ENCODE data around the gene HOXA9. TPM values are rescaled to one million over a fixed set of nuclear protein-coding genes. Genes with fewer than 3 reads are reported as not detected.

Gene HOXA9
- polyA plus RNA-seq, 2 of the 4 experiments (the other 2 are of a cell fraction) = 1.4 TPM

DNA sequence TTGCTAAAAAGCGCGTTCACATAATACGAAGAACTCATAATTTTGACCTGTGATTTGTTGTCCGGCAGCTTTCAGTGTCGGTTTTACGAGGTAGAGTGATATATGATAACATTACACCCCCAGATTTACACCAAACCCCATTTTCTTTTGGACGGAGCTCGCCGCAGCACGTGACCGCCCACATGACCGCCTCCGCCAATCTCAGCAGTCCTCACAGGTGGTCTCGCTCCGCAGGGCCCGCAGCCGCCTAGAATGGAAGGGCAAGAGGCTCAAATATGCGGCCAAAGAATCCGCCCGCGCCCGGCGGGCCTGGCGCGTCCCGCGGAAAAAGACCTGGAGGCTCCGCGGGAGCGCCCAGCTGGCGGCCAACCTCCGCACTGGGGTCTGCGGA lies 8.8 kb downstream of the HOXA9 start, which contains the start of gene HOXA7:
HOXA7 (minus strand) TSS at position 168 of the 391 bp plus-strand sequence; CDS start at position 38, 130 bp downstream.
- WGBS (ENCODE audit: missing lambda C conversion rate) = 50% methylated on average over 24 of the region's 33 CpGs
- FAIRE-seq (no peak), ATAC-seq (peak; percentile 35 to 73; a peak in 3 of 6 replicates), DNase-seq (ENCODE audit: low read depth in 1 of 2, low spot score in 1 of 2) (peak; percentile 73)
- 0 out of 3 replicates have a peak, but pooled peaks cover 3% of the 10 kb centered on the region for H3K4me1 ChIP-seq
- peak within 1 kb of the TSS; percentile 73 for H3K4me2 ChIP-seq
- ChIA-PET POLR2A (interaction anchor here (0.8 to 1.2 kb wide), 7 partner anchors 13 to 781 kb away, joined by 3 to 7 read pairs (median 3); partner anchors contain the start of genes HOXA11 and HOXA5), CTCF (interaction anchor here (0.7 to 3.5 kb wide), 7 partner anchors 7 to 791 kb away, joined by 3 to 32 read pairs (median 5); partner anchors contain the start of genes HOXA5 and HOXA6)
- H3K4me3 ChIP-seq = peak within 1 kb of the TSS; percentile 51
- TF ChIP-seq HEYL (CRISPR knock-in tag; IDR thresholded peaks at IDR 0.05) (no peak), JUN (IDR thresholded peaks at IDR 0.05) (peak in 1 of 2 experiments; percentile 40; a peak in 1 of 5 replicates), POLR2A (IDR thresholded peaks at IDR 0.05; ENCODE audit: low read length) (no peak), MAFK (IDR thresholded peaks at IDR 0.05; ENCODE audit: partially characterized antibody) (no peak), FOSL2 (IDR thresholded peaks at IDR 0.05) (no peak), FOSL2 (CRISPR knock-in tag; IDR thresholded peaks at IDR 0.05) (no peak)
- TF ChIP-seq, protein P1, sequence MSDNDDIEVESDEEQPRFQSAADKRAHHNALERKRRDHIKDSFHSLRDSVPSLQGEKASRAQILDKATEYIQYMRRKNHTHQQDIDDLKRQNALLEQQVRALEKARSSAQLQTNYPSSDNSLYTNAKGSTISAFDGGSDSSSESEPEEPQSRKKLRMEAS (IDR thresholded peaks at IDR 0.05) = peak; percentile 35; the same call in 1 of the 2 replicates
- TF ChIP-seq, protein P2, sequence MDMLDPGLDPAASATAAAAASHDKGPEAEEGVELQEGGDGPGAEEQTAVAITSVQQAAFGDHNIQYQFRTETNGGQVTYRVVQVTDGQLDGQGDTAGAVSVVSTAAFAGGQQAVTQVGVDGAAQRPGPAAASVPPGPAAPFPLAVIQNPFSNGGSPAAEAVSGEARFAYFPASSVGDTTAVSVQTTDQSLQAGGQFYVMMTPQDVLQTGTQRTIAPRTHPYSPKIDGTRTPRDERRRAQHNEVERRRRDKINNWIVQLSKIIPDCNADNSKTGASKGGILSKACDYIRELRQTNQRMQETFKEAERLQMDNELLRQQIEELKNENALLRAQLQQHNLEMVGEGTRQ (IDR thresholded peaks at IDR 0.05) = peak; percentile 98
- no peaks in the 10 kb centered on the region for H3K9me3 ChIP-seq
- peak within 1 kb of the TSS; percentile 74 to 85 for H3K27ac ChIP-seq

DNA sequence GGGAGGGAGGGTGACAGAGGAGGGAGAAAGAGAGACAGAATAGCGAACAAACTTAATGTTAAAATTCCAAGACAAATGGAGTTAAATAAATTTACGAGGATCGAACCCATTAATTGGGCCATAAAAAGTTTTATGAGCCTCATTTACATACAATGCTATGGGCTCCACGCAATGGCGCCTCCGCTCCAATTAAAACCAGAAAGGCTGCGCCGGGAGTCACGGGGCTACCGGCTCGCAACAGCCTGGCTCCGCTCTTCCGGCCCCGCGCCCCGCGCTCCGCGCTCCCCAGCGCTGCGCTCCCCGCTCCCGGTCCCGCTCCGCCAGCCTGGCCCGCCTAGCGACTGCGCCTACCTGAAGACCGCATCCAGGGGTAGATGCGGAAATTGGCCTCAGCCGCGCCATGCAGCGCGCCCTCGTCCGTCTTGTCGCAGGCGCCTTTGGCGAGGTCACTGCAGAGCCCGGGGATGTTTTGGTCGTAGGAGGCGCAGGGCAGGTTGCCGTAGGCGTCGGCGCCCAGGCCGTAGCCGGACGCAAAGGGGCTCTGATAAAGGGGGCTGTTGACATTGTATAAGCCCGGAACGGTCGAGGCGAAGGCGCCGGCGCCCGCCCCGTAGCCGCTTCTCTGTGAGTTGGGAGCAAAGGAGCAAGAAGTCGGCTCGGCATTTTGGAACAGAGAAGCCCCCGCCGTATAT lies 9.4 kb downstream of the HOXA9 start:
- 38% methylated on average over 57 of the region's 63 CpGs for WGBS (ENCODE audit: missing lambda C conversion rate)
- ATAC-seq (peak; percentile 12 to 44; a peak in 4 of 6 replicates), FAIRE-seq (no peak), DNase-seq (ENCODE audit: low read depth in 1 of 2, low spot score in 1 of 2) (peak in 1 of 2 experiments; percentile 41)
- Histone ChIP-seq H3K4me2 (peak overlapping the region; percentile 73), H3K4me3 (peak overlapping the region; percentile 51), H3K27ac (peak overlapping the region; percentile 74 to 85), H3K4me1 (0 out of 3 replicates have a peak, but pooled peaks cover 3% of the 10 kb centered on the region), H3K9me3 (no peaks in the 10 kb centered on the region)
- ChIA-PET CTCF (interaction anchor here (0.7 to 2.2 kb wide), 9 partner anchors 10 to 790 kb away, joined by 3 to 12 read pairs (median 4); partner anchors contain the start of gene HOXA5), POLR2A (interaction anchor here (0.8 to 1.2 kb wide), 4 partner anchors 14 to 781 kb away, joined by 3 read pairs; no protein-coding TSS in a partner anchor)
- TF ChIP-seq ZC3H11A (IDR thresholded peaks at IDR 0.05) = no peak
- no peak for TF ChIP-seq MYC (IDR thresholded peaks at IDR 0.05; ENCODE audit: borderline replicate concordance, low read length)
- TF ChIP-seq, protein P1 (IDR thresholded peaks at IDR 0.05) = peak; percentile 65; the same call in 1 of the 2 replicates
- peak; percentile 96 for TF ChIP-seq HDAC2 (IDR thresholded peaks at IDR 0.05)
- TF ChIP-seq KDM5A (IDR thresholded peaks at IDR 0.05) = no peak
- TF ChIP-seq POLR2A (IDR thresholded peaks at IDR 0.05; ENCODE audit: low read length) = peak; percentile 33
- TF ChIP-seq, protein P3, sequence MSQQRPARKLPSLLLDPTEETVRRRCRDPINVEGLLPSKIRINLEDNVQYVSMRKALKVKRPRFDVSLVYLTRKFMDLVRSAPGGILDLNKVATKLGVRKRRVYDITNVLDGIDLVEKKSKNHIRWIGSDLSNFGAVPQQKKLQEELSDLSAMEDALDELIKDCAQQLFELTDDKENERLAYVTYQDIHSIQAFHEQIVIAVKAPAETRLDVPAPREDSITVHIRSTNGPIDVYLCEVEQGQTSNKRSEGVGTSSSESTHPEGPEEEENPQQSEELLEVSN (IDR thresholded peaks at IDR 0.05; ENCODE audit: borderline replicate concordance, low read depth) = peak; percentile 56; the same call in 1 of the 2 replicates
- no peak for TF ChIP-seq RNF2 (IDR thresholded peaks at IDR 0.05; ENCODE audit: borderline replicate concordance, low read depth)
- TF ChIP-seq CHD2 (IDR thresholded peaks at IDR 0.05; ENCODE audit: low read length, partially characterized antibody) = no peak
- no peak for TF ChIP-seq CBX2 (IDR thresholded peaks at IDR 0.05; ENCODE audit: borderline replicate concordance, low read depth)
- TF ChIP-seq, protein P4, sequence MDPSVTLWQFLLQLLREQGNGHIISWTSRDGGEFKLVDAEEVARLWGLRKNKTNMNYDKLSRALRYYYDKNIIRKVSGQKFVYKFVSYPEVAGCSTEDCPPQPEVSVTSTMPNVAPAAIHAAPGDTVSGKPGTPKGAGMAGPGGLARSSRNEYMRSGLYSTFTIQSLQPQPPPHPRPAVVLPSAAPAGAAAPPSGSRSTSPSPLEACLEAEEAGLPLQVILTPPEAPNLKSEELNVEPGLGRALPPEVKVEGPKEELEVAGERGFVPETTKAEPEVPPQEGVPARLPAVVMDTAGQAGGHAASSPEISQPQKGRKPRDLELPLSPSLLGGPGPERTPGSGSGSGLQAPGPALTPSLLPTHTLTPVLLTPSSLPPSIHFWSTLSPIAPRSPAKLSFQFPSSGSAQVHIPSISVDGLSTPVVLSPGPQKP (IDR thresholded peaks at IDR 0.05; ENCODE audit: low read depth, low read length) = no peak
- TF ChIP-seq ZSCAN20 (CRISPR knock-in tag; IDR thresholded peaks at IDR 0.05) = no peak

Data from A549 (cell line).